ENCODE data around the gene MED27.

DNA sequence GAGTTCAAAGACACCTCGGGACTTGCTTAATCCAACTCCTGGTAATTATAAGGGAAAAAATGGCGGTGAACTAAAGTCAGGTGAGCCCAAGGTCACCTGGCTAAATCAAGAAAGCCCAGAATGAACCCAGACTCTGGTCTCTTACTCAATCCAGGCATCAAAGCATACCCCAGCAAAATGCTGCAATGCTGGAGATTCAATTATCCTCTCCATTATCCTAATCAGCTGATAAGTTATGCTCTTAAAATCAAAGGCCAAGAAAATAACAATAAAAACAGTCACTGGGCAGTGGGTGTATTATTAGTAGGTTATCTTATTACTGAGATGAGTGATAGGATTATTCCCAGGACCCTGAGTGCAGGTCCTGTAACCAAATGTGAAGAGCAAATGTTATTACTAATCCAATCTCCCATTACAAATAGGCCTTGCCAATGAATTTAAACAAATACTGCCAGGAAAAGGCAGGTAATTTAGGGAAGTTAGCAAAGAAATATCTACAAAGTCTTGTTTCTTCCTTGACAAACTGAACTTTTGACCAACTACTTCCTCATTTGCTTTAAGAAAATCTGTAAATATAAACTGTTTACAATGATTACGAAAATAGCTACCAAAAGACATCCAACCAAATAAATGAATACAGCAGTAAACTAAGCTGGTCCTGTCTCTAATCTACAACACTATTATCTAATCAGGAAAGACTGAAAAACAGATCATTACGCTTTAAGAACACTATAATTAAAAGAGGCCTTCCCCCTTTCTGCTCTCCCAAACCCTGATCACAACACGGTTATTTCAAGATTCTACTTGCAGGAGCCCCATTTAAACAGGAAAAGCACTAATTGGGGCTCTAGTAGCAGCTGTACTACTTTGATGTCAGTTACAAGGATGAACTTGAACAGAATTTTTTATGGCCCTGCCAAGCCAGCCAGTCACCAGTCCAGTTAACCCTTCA is 103.2 kb downstream of the MED27 start:
- TF ChIP-seq CTCF (IDR thresholded peaks at IDR 0.05) (no peak), SIN3A (IDR thresholded peaks at IDR 0.05; ENCODE audit: borderline replicate concordance, insufficient read depth, low read depth, low read length) (no peak), POLR2AphosphoS5 (IDR thresholded peaks at IDR 0.05; ENCODE audit: low read depth, low read length) (no peak), TCF7L2 (IDR thresholded peaks at IDR 0.05; ENCODE audit: low read depth, low read length) (no peak)
- TF ChIP-seq, protein P1, sequence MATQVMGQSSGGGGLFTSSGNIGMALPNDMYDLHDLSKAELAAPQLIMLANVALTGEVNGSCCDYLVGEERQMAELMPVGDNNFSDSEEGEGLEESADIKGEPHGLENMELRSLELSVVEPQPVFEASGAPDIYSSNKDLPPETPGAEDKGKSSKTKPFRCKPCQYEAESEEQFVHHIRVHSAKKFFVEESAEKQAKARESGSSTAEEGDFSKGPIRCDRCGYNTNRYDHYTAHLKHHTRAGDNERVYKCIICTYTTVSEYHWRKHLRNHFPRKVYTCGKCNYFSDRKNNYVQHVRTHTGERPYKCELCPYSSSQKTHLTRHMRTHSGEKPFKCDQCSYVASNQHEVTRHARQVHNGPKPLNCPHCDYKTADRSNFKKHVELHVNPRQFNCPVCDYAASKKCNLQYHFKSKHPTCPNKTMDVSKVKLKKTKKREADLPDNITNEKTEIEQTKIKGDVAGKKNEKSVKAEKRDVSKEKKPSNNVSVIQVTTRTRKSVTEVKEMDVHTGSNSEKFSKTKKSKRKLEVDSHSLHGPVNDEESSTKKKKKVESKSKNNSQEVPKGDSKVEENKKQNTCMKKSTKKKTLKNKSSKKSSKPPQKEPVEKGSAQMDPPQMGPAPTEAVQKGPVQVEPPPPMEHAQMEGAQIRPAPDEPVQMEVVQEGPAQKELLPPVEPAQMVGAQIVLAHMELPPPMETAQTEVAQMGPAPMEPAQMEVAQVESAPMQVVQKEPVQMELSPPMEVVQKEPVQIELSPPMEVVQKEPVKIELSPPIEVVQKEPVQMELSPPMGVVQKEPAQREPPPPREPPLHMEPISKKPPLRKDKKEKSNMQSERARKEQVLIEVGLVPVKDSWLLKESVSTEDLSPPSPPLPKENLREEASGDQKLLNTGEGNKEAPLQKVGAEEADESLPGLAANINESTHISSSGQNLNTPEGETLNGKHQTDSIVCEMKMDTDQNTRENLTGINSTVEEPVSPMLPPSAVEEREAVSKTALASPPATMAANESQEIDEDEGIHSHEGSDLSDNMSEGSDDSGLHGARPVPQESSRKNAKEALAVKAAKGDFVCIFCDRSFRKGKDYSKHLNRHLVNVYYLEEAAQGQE (IDR thresholded peaks at IDR 0.05; ENCODE audit: insufficient read depth in 1 of 2, low read depth in 2 of 2, low read length in 1 of 2): no peak

Measured in Panc1 (cell line).